HG03045 (cell line): Measurements from ENCODE around the gene RANBP10.
"Not testable (repeated sequence)": the region's sequence is repeated elsewhere in the genome, so short reads cannot be mapped to it uniquely, and the experiment has no call there.

Source experiments
- ATAC-seq: cut with Tn5 transposase; IDR thresholded peaks from one replicate; pipeline ENCODE4 v1.9.1; 2021; ENCODE audit warnings: mild to moderate bottlenecking, moderate library complexity; ENCODE audit not compliant: unreplicated experiment

Gene RANBP10

GRCh38 chr16:67780847-67781564, 25.4 kb downstream of the RANBP10 start:
- ATAC-seq, result no peak

- no peak for ATAC-seq
Observed at GRCh38 chr16:67779256-67780014, 26.9 kb downstream of the RANBP10 start.

DNA sequence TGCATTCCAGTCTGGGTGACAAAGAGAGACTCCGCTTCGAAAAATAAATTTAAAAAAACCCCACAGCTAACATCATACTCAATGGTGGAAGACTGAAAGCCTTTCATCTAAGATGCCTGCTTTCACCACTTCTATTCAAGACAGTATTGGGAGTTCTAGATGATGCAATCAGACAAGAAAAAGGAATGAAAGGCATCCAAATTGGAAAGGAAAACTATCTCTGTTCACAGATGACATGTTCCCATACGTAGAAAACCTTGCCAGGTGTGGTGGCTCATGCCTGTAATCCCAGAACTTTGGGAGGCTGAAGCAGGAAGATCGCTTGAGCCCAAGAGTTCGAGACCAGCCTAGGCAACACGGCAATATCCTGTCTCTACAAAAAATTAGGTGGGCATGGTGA, 31.1 kb downstream of the RANBP10 start:
- no peak for ATAC-seq

- ATAC-seq, result no peak
Observed at GRCh38 chr16:67774457-67774853, 31.9 kb downstream of the RANBP10 start.

DNA sequence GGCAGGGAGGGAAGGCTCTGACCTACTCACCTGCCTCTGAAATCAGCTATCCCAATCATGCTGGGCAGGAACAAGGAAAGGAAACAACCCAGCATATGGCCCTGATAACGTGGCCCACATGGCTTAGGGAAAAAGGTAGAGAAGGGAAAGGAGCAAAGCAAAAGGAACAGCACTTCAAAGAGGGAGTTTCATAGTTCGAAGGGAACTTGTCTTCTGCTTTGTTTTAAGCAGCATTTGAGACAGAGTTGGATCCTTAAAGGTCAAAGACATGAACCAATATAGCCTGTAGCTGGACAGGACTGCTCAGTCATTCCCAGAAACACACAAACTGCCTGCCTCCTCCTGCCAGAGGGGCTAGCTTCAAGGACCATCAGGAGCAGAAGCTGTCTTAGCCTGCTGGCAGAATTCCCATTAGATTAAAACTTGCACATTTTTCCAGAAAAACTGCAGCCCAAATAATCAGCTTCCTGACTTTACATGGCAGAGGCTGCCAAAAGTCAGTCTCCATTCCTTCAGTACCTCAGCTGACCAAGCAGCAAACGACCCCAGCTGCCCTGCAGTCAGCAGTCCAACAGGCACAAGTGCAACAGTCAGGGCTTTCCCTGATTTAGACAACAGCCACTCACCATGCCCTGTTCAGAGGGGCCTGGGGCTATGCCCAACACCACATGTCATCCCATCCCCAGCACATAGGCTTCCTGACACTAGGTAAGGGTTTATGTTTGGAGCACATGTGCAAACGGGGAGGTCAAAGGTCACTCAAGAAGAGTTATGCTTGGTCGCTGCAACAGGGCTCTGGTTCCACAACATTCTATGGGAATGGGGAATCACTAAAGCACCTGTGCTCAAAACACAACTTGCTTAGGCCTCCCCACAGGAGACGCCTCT, 32.5 kb downstream of the RANBP10 start:
- no peak for ATAC-seq

- no peak for ATAC-seq
Observed at GRCh38 chr16:67773099-67773498, 33.3 kb downstream of the RANBP10 start.

DNA sequence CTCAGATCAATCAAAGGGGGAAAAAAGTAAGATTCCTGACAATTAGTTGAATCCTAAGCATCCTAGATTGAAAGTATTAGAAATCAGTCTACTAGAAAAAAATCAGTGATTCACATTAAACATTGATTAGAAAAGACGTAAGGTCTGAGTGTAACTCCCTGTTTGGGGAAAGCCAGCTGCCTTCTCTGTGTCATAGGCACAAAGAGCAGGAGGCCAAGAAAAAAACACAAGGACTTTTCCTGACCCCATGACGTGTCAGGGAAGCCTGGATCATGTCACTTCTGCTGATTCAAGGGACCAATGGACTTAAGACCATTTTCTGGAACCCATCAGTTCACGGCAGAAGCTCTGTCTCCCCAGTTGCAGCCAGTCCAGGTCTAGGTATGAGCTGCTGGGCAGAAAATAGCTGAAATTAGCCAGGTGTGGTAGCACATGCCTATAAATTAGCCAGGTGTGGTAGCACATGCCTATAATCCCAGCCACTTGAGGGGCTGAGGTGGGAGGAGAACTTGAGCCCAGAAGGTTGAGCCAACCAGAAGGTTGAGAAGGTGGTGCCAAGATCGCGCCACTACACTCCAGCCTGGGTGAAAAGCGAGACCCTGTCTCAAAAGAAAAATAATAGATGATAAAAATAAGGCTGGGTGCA, 35.9 kb downstream of the RANBP10 start:
- no peak for ATAC-seq

DNA sequence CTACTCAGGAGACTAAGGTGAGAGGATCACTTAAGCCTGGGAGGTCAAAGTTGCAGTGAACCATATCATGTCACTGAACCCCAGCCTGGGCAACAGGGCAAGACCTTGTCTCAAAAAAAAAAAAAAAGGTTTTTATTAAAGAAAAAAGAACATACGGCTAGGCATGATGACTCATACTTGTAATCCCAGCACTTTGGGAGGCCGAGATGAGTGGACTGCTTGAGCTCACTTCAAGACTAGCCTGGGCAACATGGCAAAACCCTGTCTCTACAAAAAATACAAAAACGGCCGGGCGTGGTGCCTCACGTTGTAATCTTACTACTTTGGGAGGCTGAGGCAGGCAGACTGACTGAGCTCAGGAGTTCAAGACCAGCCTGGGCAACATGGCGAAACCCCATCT, 38.4 kb downstream of the RANBP10 start:
- no peak for ATAC-seq

GRCh38 chr16:67766291-67766690, 40.1 kb downstream of the RANBP10 start:
- ATAC-seq, result no peak

GRCh38 chr16:67764158-67764667, 42.1 kb downstream of the RANBP10 start:
- ATAC-seq, result no peak

DNA sequence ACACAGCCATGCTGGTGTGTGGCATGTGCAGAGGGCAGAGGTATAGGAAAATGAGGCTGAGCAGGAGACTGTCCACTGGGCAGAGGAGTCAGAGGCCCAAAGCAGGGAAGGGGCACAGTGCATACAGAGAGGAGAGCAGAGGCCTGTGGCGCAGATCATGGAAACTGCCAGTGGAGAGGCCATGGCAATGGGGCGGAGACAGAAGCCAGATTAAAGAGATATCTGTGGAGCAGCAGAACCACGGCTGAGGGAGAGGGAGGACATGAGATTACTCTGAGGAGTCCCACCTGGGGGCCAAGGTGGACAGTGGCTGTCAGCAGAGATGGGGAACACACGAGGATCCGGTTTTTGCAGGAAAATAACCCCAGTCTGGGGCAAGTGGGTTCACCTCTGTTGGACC, 43.3 kb downstream of the RANBP10 start:
- ATAC-seq, result no peak

- ATAC-seq, result no peak
Observed at GRCh38 chr16:67762385-67762784, 44.0 kb downstream of the RANBP10 start.

GRCh38 chr16:67761924-67762323, 44.4 kb downstream of the RANBP10 start:
- no peak for ATAC-seq

- no peak for ATAC-seq
Observed at GRCh38 chr16:67760956-67761230, 45.5 kb downstream of the RANBP10 start.

DNA sequence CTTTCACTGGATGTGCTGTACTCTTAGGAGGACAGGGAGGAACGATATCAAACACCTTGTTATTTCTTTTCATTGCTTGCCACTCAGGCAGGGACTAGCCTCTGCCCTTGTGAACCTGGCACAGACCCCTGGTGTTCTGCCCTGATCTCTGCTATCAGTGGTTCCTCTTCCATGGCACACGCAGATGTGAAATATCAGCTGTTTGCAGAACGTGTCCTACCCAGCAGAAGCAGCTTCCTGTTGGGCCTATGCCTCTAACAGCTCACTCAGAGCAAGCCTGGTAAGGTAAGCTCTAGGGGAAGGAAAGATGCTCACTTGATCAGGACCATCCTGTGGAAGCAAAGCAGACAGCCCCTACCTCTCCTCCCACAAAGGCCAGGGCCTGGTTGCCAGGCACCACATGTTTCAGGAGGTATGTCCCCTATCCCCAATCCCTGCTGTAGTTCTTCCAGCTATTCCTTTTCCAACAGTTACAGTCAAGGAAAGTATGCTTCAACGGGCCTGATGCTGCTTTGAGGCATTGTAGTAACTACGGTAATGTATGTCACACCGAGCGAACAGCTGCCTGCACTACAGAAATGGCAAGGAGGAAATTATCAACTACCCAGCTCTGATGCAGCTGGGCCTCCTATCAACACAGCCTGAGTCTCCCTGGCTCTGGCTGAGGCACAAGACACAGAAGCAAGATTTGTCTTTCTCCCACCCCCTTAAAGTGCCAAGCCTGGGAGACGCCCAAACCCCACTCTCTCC, 46.0 kb downstream of the RANBP10 start:
- ATAC-seq, result no peak

GRCh38 chr16:67758966-67759365, 47.4 kb downstream of the RANBP10 start:
- ATAC-seq, result no peak

DNA sequence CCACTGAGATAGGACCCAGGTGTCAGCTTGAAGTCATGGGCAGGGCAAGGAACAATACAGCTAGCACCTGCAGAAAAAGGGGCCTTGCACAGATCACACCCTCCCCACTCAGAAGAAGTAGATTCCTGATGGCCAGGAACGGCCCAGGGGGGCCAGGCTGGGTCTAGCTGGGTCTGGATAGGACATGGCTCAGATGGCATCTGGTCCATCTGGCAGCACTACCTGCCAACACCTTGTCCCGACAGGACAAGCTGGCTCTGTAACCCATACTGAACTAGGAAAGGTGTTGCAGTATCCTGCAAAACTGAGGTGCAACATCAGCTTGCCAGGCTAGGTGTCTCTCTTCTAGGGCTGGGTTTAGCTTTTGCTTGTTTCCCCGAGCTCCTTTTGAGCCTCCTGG, 48.4 kb downstream of the RANBP10 start:
- no peak for ATAC-seq

DNA sequence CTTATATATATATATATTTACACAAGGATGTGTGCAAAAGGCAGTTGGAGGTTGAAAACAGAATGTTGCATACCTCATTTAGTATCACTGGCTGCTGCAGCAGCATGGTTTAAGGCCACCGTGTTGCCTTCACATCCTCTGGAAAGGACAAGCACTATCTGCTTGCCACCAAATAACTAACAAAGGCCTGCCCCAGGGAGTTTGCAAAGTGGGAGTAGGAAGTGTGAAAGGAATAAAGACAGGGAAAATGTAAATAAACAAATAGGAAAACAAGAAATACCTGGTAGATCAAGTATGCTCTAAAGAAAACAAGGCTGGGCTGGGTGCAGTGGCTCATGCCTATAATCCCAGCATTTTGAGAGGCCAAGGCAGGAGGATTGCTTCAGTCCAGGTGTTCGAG, 53.7 kb downstream of the RANBP10 start:
- ATAC-seq, result no peak

GRCh38 chr16:67751331-67751730, 55.0 kb downstream of the RANBP10 start:
- not testable (repeated sequence) for ATAC-seq

DNA sequence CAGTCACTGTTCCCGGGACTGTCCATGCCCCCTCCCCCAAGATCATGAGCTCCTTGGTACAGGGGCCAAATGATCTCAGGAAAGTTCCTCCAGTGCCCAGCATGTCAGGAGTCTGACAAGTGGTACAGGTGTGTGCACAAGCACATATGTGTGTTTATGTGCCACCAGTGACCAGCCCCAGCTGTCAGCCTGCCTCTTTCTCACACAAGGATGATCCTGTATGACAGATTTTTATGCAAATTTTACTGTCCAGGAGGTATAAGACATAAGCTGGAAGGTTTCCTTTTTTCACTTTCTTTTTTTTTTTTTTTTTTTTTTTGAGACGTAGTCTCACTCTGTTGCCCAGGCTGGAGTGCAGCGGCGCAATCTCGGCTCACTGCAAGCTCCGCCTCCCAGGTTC, 55.9 kb downstream of the RANBP10 start:
- peak; percentile 73 for ATAC-seq
